Brain pericyte (primary cell): Measurements from ENCODE around the gene CLDN3.
"Not testable (repeated sequence)": the region's sequence is repeated elsewhere in the genome, so short reads cannot be mapped to it uniquely, and the experiment has no call there.

Experiments used
- DNase-seq: peaks from one replicate; pipeline ENCODE4 v3.0.0-alpha.2; 2012; ENCODE audit warnings: low read depth, low spot score

Gene CLDN3

GRCh38 chr7:73736885-73737284 is 33.2 kb downstream of the CLDN3 start:
- no peak for DNase-seq

DNA sequence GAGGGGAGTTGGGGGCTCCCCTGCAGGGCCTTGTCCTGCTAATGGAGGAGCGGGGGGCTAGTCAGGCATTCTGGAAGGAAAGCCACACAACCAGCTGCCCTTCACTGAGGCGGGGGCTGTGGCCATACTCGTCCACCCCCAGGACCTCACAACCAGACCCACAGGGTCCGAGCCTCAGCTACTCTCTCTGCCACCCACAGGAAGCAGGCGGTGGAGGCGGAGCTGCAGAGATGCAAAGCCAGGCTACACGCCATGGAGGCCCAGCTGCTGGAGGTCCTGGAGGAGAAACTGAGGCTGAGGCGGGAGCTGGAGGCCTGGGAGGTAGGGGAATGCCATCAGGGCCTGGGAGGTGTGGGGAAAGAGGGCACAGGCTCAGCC is 34.6 kb downstream of the CLDN3 start:
- DNase-seq, result no peak

DNA sequence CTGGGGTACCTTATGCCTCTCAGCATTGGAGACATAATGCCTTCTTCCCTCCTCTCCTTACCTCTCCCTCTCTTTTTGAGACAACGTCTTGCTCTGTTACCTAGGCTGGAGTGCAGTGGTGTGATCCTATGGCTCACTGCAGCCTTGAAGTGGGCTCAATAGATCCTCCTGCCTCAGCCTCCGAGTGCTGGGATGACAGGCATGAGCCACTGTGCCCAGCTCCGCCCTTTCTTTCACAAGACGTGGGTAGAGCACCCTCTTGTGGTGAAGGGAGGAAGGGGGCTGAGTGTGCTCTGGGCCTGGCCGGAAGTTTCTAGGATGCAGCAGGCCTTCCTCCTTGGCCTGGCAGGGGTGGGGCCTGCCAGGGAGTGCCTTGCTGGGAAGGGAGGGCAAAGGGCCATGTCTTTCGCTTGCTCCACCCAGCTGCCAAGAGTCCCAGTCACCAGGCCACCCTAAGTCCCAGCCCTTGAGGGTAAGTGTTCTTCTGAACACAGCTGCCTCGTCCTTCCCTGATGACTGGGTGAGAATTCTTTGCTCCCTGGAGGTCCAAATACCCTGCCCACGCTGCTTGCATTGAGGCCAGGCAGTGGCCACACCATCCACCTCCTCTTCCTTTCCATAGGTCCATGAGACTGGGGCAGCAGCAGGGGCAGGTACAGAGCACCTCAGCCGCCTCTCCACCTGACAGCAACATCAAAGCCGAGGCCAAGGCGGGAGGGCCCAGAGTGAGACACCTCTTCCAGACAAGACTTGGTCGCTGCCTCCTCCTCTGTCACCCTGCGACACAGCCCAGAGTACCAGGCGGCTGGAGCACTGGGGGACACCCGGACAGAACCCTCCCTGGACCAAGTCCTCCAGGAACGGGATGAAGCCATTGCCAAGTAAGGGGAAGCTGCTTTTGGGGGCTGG is 35.2 kb downstream of the CLDN3 start:
- no peak for DNase-seq

GRCh38 chr7:73732397-73732796 is 37.7 kb downstream of the CLDN3 start:
- DNase-seq, result no peak

GRCh38 chr7:73730485-73730884 is 39.6 kb downstream of the CLDN3 start:
- no peak for DNase-seq

GRCh38 chr7:73728551-73728950 is 41.5 kb downstream of the CLDN3 start:
- DNase-seq, result no peak

- no peak for DNase-seq
Observed at GRCh38 chr7:73727952-73728351, 42.1 kb downstream of the CLDN3 start.

DNA sequence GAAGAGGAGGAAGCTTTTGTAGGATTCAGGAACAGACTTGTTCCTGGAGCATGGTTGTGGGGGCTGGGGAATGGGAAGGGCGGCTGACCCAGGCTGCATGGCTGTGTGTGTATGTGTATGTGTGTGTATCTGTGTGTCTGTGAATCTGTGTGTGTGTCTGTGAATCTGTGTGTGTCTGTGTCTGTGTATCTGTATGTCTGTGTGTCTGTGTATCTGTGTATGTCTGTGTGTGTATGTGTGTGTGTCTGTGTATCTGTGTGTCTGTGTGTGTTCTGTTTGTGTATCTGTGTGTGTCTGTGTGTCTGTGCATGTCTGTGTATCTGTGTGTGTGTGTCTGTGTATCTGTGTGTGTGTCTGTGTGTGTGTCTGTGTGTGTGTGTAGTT is 44.0 kb downstream of the CLDN3 start:
- DNase-seq, result no peak

DNA sequence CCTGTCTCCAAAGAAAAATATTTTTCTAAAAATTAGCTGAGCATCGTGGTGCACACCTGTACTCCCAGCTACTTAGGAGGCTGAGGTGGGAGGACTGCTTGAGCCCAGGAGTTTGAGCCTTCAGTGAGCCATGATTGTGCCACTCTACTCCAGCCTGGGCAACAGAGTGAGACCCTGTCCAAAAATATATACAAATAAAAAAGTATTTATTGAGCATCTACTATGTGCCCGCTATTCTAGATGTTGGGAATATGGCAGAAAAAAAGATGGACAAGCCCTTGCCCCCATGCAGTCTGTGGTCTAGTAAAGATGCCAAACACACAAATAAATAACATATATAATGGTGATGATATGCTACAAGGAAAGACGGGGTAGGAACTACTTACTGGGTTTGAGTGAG is 46.3 kb downstream of the CLDN3 start:
- DNase-seq, result no peak

DNA sequence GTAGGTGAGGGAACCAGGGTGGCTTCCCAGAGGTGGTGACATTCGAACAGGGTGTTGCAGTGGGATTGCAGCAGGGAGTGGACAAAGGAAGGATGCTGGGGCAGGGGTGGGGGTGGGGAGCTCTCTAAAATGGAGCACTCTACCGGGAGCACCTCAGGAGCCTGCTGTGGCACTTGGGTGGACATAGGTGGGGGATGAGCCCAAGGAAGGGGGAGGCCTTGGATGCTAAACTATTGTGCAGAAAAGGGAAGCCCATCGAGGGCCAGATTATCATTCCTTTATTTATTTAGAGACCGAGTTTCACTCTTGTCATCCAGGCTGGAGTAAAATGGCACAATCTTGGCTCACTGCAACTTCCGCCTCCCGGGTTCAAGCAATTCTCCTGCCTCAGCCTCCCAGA is 47.3 kb downstream of the CLDN3 start:
- no peak for DNase-seq

- DNase-seq, result not testable (repeated sequence)
Observed at GRCh38 chr7:73722182-73722581, 47.9 kb downstream of the CLDN3 start.

- DNase-seq, result no peak
Observed at GRCh38 chr7:73721377-73721817, 48.7 kb downstream of the CLDN3 start.

DNA sequence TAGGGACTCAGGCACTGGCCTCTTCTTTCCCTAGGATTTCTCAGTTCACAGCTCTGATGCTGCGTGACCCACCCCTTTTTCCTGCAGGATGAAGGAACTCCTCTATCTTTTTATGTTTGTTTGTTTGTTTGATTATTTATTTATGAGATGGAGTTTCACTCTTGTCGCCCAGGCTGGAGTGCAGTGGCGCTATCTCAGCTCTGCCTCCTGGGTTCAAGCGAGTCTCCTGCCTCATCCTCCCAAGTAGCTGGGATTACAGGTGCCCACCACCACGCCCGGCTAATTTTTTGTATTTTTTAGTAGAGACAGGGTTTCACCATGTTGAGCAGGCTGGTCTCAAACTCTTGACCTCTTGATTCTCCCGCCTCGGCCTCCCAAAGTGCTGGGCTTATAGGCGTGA is 49.6 kb downstream of the CLDN3 start:
- not testable (repeated sequence) for DNase-seq

DNA sequence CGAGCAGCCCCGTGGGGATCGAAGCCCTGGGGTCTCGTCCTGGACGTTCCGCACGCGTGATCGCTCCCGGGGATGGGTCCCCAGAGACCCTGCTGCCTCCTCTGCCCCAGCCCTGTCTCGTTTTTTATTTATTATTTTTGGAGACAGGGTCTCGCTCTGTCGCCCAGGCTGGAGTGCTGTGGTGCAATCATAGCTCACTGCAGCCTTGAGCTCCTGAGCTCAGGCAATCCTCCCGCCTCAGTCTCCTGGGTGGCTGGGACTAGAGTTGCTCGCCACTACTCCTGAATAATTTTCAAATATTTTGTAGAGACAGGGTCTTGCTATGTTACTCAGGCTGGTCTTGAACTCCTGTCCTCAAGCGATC is 50.3 kb downstream of the CLDN3 start:
- DNase-seq, result no peak
